WERI-Rb-1 (cell line): Measurements from ENCODE around the gene LYL1.

ENCODE experiments used
- DNase-seq: peaks from one replicate; pipeline ENCODE4 v3.0.0-alpha.2; 2020
- H3K27ac ChIP-seq: fragments of 250-450 bp; sonication (Bioruptor Pico); 2 replicates; pipeline ENCODE4 v1.5.1; 2020; ENCODE audit warnings: mild to moderate bottlenecking, moderate library complexity
- H3K27me3 ChIP-seq: fragments of 250-450 bp; sonication (Bioruptor Pico); 2 replicates; pipeline ENCODE4 v1.5.1; 2021; ENCODE audit warnings: mild to moderate bottlenecking, low read depth, moderate library complexity; ENCODE audit not compliant: insufficient read depth, severe bottlenecking
- H3K36me3 ChIP-seq: fragments of 250-450 bp; sonication (Bioruptor Pico); 2 replicates; pipeline ENCODE4 v1.5.1; 2020; ENCODE audit warnings: mild to moderate bottlenecking, moderate library complexity
- H3K4me3 ChIP-seq: 2 replicates; pipeline ENCODE4 v1.5.1; 2011; ENCODE audit warnings: low read depth, mild to moderate bottlenecking, control low read depth, low read length
- H3K9me3 ChIP-seq: fragments of 250-450 bp; sonication (Bioruptor Pico); 2 replicates; pipeline ENCODE4 v1.5.1; 2021; ENCODE audit warnings: mild to moderate bottlenecking, moderate library complexity; ENCODE audit not compliant: severe bottlenecking
- TF ChIP-seq, protein P1 (sequence below): IDR thresholded peaks from 2 replicates; pipeline ENCODE4 v1.5.1; 2011; ENCODE audit warnings: low read depth, mild to moderate bottlenecking, control low read depth, inconsistent platforms, low read length

The LYL1 gene

DNA sequence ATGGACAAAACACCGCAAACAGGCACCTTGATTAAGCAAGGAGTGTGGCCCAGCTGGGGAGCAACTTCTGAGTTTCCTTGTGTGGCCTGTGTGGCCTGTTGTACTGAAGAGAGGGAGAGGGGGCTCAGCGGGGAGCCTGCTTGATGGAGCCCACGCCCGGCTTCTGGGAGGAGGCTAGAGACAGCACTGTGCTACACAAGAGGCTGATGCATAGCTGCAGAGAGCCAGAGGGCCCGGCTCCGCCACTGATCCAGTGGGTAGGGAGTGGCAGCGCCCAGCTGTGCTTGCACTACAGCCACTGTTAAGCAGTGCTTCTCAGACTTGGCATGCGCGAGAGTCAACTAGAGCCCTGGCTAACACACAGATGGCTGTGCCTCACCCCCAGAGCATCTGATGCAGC lies 19.0 kb downstream of the LYL1 start:
- Histone ChIP-seq H3K27ac (no peak overlapping the region), H3K27me3 (no peaks in the 10 kb centered on the region), H3K9me3 (no peaks in the 10 kb centered on the region), H3K4me3 (no peak overlapping the region), H3K36me3 (no peaks in the 10 kb centered on the region)
- TF ChIP-seq, protein P1, sequence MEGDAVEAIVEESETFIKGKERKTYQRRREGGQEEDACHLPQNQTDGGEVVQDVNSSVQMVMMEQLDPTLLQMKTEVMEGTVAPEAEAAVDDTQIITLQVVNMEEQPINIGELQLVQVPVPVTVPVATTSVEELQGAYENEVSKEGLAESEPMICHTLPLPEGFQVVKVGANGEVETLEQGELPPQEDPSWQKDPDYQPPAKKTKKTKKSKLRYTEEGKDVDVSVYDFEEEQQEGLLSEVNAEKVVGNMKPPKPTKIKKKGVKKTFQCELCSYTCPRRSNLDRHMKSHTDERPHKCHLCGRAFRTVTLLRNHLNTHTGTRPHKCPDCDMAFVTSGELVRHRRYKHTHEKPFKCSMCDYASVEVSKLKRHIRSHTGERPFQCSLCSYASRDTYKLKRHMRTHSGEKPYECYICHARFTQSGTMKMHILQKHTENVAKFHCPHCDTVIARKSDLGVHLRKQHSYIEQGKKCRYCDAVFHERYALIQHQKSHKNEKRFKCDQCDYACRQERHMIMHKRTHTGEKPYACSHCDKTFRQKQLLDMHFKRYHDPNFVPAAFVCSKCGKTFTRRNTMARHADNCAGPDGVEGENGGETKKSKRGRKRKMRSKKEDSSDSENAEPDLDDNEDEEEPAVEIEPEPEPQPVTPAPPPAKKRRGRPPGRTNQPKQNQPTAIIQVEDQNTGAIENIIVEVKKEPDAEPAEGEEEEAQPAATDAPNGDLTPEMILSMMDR, result no peak
- DNase-seq, result no peak

DNA sequence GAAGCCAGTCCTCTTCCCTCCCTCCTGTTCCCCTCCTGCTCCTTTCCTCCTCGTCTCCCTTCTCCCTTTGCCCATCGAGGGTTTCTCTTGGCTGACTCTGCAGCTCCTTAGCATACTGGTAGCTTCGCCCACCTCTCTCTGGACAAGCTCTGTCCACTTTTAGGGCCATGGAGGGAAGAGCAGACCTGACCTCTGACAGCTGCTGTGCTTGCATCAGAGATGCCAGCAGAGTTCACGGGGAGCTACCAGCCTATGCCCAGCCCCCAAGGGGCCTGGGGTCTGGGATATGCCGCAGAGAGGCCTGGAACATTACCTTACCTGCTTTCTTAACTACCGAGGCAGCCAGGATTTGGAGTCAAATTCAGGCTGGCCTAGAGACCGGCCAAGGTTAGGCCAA lies 19.7 kb downstream of the LYL1 start:
- no peak for DNase-seq
- H3K4me3 ChIP-seq, result no peak overlapping the region
- H3K27me3 ChIP-seq, result no peaks in the 10 kb centered on the region
- TF ChIP-seq, protein P1, result no peak
- peak overlapping the region; percentile 26 for H3K27ac ChIP-seq
- H3K36me3 ChIP-seq, result no peaks in the 10 kb centered on the region
- H3K9me3 ChIP-seq, result no peaks in the 10 kb centered on the region

DNA sequence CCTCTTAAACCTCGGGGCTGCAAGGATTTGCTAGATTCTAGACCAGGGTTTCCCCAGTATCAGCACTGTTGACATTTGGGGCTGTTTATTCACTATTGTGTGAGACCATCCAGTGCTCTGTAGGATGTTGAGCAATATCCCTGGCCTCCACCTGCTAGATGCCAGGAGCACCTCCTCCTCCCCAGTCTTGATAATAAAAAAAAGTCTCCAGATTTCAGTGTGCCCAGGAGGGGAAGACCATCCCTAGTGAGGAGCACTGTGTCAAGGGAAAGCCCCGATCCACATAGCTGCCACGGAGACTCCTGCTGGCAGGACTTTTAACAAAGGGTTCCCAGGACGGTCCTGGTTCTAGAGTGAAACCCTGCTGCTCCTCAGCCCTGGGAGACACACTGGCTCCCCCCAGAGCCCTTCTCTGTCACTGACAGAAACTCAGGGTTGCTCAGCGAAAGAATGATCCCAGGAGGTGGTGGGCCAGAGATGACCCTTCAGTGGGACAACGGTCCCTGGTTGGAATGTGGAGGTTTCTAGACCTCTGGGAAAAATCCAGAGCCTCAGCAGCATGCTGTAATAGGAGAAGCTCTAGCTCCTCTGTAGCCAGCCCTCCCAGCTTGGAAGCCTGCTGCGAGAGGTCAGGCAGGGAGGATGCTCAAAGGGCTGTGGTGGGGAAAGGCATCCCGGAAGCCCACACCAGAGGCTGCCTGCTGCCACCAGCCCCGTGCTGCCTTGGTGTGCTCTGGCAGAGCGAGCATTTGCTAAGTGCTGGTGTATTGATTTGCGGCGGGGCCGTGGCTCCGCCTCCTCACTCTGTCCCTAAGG lies 20.3 kb downstream of the LYL1 start:
- H3K27ac ChIP-seq, result peak overlapping the region; percentile 26
- H3K9me3 ChIP-seq, result no peaks in the 10 kb centered on the region
- TF ChIP-seq, protein P1, result peak; percentile 68
- no peak overlapping the region for H3K4me3 ChIP-seq
- peak; percentile 63 for DNase-seq
- H3K36me3 ChIP-seq, result no peaks in the 10 kb centered on the region
- no peaks in the 10 kb centered on the region for H3K27me3 ChIP-seq

DNA sequence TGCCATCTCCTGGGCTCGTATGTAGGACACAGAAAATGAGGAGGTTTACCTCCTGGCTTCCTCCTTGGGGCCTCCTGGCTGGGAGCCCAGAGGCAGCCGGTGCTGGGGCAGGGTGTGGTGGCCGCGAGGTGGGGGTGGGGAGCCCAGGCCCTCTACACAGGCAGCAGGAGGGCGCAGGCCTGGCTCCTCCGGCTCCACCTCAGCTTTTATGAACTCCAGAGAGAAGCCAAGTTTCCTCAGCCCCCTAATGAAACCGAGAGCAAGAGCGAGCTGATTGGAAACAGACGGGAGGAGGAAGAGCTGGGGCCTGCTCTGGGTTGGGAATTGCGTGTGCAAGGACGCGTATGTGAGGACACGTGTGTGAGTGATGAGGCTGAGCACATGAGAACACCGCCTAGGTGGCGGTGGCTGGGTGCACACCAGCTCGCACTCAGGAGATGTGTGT lies 23.1 kb downstream of the LYL1 start:
- no peak overlapping the region for H3K4me3 ChIP-seq
- no peak for DNase-seq
- H3K27me3 ChIP-seq, result no peaks in the 10 kb centered on the region
- no peaks in the 10 kb centered on the region for H3K9me3 ChIP-seq
- TF ChIP-seq, protein P1, result no peak
- no peaks in the 10 kb centered on the region for H3K36me3 ChIP-seq
- H3K27ac ChIP-seq, result 0 out of 2 replicates have a peak overlapping the region, but pooled peaks have one; percentile 22

DNA sequence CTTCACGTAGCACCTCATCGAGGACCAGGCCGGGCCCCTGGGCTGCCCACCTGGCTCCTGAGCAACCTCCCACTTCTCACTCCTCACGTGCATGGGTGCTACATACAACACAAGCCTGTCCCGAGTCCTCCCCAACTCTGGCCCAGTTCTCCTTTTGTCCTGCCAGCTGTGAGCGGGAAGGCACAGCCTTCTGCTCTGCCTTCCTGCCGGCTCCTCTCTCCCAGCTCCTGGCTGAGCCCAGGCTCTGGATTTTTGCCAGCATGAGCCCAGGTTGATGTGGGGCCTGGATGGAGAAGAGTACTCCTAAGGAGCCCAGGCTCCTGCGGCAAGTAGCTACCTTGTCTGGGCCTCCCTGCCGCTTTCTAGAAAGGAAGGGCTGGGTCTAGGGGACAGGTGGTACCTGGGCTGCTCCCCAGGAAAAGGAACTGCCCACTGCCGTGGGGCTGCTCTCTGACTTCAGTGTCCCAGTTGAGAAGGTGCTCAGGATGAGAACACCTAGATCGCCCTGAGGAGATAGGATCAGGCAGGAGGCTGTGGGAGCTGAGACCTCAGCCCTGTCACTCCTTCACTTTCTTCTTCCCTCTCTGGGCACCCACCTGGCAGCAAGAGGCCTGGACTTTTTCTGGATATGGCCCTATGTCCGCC lies 23.6 kb downstream of the LYL1 start:
- Histone ChIP-seq H3K27ac (0 out of 2 replicates have a peak overlapping the region, but pooled peaks have one; percentile 22), H3K4me3 (no peak overlapping the region), H3K9me3 (no peaks in the 10 kb centered on the region), H3K36me3 (no peaks in the 10 kb centered on the region), H3K27me3 (no peaks in the 10 kb centered on the region)
- no peak for DNase-seq
- TF ChIP-seq, protein P1, result no peak
